NCI-H82 (cell line): ENCODE data around the gene CUX1.
A peak's percentile ranks its signal among the peaks of the same experiment; 100 is the strongest.

ENCODE experiments used
- DNase-seq: peaks from one replicate; lab custom pipeline; 2025; lab: John Stamatoyannopoulos, UW

The CUX1 gene

DNA sequence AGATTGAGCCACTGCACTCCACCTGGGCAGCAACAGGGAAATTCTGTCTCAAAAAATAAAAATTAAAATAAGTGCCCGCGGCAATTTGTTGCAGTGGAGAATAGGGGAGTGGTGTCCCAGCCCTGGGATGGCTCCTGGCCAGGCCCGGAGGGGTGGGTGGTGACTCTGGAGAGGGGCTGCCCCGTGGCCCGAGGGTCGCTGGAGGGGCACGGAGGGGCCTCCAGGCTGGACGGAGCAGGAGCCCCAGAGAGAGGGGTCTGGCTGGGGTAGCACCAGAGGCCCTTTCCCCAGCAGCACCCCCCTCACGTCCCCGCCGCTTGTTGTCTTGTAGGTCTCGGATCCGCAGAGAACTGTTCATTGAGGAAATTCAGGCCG lies 430.6 kb downstream of the CUX1 start:
- DNase-seq = no peak

DNA sequence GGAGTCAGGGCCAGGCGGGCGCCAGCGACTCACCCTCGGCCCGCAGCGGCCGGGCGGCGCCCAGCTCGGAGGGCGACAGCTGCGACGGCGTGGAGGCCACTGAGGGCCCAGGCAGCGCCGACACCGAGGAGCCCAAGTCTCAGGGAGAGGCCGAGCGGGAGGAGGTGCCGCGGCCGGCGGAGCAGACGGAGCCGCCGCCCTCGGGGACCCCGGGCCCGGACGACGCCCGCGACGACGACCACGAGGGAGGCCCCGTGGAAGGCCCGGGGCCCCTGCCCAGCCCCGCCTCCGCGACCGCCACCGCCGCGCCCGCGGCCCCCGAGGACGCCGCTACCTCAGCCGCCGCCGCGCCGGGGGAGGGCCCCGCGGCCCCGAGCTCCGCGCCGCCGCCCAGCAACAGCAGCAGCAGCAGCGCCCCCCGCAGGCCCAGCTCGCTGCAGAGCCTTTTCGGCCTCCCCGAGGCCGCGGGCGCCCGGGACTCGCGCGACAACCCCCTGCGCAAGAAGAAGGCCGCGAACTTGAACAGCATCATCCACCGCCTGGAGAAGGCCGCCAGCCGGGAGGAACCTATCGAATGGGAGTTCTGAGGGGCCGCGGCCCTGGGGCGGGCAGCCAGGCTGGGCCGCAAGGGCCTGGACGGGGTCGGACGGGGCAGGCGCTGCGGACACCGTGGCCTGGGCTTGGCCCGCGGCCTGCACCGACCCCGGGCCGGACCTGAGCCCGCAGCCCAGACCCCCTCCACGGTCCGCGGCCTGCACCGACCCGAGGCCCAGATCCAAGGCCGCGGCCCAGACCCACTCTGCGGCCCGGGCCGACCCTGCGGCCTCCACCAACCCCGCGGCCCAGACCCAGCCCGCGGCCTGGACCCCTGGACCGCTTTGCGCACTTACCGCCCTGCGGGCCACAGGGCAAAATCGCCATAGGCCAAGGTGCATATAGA lies 431.3 kb downstream of the CUX1 start:
- no peak for DNase-seq

DNA sequence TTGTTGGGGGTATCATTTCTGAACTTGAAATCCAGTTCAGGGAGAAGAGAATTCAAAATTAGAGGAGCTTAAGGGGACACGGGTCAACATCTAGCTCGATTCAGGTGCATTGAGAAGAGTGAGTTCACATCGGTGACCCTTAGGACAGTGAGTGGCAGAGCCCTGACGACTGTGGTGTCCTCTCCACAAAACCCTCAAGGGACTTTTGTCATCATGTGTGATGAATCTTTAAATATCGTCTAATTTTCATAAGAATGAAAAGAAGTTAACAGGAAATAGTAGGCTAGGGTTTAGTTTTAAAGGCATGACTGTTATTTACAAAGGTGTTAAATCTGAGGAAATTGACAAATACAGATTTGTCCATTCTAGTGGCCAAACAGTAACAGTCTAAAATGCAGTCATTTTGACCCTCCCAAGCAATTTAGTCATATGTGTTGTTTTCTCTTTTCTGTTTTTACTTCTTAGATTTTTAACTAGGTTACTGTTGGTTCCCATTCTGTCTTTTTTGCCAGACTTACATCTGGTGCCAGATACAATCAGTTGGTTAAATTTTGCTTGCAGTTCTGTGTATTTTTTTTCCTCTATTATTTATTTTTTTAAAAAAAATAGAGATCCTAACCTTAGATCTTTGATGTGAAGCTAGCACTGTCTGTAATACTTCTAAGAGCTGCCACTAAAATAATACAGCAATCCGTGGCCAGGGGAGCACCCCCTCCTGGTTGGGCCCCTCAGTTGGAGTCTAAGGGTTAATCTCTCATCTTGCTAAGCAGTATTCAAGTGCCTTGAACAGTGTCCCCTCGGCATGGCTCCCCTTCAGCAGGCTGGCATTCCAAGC lies 434.3 kb downstream of the CUX1 start:
- DNase-seq = no peak

DNA sequence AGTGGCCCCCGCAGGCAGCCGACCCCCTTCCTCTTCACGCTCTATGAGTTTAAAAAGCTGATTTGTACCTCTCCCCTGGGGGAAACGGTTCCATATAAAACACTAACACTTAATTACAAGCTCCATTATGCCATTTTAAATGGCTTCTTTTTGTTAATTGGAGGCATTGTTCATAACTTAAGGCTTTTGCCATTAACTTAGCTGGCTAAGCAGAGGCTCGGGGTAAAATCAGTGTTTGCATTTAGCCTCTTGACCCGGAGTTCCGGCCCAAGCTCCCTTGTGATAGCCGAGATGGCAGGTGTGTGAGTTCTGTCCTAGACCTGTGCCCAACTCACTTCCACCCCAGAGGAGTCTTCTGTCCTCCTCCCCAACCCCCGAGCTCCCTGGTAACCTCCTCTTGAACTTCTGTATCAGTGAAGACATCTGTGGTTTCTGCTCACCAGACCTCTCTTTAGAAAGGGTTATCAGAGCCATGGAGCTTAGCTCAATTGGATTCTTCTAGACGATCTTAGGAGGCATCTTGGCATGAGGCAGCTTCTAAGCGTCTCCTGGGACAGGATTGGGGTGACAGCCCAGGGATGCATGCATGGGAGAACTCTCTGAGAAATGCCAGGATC lies 435.0 kb downstream of the CUX1 start:
- no peak for DNase-seq

DNA sequence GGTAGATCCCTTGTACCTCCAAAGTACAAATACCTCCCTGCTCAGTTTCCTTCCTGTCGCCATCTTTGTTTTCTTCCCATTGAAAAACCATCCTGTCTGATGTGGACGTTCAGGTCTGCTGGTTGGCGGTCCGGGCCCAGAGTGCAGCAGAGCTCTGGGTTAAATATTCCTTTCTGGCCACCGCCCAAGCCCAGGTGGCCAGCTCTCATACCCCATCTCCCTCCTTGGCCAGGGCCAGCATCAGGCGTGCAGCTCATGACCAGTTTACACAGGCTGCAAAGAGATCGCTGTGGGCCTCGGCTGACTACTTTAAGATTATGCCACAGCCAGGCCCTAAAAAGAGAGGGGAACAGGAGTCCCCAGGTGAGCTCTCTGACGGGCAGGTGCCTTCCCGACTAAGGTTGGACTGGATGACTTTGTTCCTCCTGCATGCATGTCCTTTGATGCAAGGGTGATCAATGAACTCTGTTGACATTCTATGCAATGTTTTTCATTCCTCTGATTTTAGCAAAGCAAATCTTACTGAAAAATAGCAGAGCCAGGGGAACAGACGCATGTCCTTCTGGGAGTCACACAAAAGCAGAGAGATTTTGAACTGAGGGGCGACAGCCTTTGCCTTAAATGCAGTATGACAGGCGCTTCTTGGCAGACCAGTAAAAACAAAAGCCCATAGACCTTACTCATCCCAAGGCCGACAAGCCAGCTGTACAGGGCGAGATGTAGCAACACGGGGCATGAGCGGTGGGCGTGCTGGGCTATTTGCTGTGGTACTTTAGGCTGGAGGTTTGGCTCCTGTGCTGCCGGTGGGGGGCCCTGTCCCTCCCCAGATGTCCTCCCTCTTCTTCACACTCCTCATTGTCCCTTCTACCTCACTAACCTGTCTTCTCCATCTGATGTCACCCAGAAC lies 435.9 kb downstream of the CUX1 start:
- DNase-seq = no peak

DNA sequence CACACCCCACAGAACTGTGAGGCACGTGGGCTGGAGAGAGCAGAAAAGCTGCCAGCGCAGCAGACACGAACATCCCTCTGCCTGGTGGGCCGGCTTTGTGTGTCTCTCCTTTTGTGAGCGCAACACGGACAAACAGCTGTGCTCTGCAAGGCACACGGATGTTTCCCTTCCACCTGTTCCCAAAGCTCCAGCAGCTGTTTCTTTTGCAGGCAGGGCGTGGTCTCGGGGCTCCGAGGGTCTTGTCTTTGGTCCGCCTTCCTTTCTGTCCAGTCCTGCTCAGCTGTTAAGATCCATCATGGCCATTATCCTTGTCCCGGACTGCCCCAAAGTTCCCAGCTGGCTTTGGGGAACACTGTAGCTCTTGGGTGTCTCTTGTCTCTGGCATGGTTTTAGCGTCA lies 436.5 kb downstream of the CUX1 start:
- DNase-seq = peak; percentile 27

DNA sequence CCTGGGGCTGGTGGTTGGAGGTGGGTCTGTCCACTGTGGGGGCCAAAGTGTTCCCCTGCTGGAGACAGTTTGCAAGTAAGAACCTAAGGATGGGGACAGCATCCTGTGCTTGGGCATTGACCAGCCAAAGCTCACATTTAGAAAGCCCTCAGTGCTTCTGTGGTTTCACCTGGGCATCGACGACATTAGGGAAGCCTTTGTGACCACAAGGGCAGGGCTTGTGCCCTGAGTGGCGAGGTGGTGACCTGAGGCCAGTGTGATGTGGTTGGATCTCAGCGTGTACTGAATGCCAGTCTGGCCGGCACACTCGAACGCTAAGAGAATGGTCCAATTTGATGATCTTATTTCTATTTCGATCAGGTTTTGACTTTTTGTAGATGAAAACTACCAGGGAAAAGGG lies 437.1 kb downstream of the CUX1 start:
- no peak for DNase-seq

DNA sequence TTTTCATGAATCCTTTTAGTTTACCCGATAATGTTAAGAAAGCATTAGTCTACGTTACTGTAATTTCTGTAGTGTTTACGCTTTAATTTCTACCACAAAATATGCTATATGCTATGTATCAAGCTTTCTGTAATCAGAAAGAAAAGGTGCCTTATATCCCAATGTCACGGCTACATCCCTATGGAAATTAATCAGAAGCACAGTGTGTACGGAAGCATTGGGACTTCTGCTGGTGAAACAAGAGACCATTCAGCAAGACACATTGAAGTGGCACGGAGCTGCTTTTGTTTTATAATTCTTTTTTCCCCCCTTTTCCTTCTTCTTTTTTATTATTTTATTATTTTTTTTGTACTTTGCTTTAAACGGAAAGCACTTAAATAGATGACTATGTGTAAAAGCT lies 438.1 kb downstream of the CUX1 start:
- DNase-seq = no peak

DNA sequence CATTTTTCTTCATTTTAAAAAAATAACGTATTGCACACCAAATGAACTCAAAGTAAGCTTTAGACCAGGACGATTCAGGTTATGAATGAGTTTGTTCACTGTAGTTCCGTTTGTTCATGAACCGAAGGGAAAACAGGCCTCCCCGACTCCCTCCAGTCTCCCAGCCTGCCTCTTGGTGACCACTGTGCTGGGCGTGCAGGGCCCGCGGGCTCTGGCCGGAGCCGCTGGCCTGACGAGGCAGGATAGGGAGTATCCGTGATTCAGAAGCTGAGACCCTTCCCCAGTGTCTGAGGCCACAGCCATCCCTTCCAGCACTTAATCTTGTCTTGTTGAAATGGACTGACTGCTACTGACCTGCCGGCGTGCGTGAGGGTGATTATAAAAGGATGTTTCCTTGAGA lies 438.5 kb downstream of the CUX1 start:
- DNase-seq = no peak

DNA sequence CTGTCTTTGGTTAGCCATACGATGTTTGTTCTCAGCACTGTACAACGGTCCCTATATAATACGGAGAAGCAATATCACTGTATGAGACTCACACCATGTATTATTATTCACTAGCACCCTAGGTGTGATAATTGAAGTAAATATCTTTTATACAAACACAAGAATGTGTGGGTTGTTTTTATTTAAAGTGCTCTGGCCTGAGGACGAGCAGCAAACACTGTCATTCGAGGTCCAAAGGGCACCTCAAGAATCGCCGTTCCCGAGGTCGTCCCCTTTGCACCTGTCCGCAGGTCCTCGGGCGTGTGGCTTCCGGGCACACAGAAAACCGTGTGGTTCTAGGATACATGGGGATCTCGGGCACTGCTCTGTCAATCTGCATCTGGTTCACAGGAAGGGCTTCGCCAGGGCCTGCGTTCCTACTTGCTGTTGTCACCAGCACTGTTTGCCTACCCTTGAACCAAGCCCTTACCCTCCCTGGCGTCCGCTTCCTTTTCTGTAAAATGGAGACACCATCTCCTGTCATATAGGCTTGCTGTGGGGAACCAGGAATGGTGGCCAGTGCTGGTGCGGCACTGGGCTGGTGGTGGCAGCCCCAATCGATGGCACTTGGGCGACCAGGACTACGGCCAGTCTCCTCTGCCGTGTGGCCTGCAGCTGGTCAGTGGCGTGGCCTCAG lies 440.8 kb downstream of the CUX1 start:
- DNase-seq = no peak

DNA sequence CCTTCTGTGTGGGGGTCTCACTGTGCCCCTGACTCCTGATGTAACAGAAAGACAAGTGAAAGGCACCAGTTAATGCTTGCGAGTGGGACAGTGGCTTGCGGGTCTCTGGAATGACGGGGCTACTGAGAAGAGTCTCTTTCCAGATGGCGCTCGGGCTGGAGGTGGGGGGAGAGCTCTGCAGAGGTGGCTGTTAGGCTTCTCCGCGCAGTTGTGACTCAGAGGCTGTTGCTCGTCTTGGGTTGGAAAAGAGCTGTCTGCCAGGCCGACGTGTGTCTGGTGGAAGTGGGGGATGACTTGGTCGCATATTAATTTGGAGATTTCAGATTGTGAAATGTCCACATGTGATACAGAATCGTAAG lies 441.3 kb downstream of the CUX1 start:
- peak; percentile 59 for DNase-seq

DNA sequence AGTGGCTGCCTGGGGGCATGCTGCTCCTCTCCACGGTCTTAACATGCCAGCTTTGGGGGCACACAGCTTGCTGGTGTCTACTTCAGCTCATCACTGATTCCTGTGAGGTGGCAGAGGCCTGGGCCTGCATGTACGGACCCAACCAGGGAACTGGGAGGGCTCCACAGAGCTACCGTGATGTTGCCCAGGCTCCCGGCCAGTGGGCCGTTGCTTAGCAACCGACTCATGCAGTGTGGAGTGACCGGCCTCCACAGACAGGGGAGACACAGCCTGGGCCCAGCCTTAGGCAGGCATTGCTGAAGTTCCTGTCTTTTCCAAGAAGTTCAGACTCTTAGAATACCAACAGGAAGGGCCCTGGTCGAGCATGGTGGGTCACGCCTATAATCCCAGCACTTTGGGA lies 443.4 kb downstream of the CUX1 start:
- peak; percentile 18 for DNase-seq

DNA sequence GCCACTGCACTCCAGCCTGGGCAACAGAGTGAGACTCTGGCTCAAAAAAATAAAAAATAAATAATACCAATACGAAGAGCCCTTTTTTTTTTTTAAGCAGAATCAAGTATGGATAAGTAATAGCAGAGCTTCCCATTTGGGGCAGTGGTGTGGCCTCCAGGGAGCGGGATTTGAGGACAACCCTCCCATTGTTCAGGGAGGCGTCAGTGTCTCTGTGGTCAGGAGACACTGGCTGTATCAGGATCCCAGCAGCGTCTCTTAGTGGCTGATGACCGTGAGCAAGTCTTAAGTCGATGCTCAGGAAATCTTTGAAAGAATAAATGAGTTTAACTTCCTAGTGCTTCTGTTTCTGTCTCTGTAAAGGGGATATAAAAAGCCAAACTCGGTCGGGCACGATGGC lies 444.0 kb downstream of the CUX1 start:
- DNase-seq = no peak

DNA sequence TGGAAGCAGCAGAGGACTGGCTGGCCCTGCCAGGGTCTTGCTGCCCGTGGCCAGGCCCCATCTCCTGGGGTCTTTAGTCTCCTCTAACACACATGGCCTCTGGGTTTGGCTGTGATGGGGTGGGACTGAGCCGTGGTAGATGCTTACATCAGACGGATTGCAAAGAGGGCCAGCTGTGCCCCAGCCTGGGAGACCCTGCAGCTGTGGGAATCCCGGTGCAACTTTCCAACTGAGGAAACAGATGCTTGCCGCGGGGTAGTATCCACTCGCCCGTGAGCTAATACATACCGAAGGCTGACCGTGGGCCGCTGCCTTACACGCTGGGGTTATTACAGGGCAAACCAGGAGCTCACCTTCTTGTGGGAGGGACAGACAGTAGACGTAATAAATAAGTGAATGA lies 445.1 kb downstream of the CUX1 start:
- no peak for DNase-seq

DNA sequence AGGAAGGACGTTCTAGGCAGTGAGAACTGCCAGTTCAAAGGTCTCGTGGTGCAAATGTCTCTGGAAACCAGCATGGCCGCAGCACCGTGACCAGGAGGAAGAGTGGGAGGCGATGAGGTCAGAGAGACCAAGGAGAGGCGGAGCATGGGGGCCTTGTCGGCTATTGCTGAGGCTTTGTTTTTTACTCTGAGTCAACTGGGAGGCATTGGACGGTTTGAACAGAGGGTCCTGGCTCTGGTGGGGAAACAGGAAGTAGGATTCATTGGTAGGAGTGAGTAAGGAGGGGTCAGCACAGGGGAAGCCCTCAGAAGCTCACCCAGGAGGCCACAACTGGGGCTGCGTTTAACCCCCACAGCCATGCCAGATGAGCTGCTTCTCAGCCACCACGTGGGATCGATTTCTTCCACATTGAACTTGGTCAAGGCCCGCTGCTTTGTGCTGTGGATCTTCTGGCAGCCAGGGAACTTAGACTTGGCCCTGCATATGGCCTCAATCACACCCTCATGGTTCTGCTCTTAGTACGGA lies 447.0 kb downstream of the CUX1 start:
- DNase-seq = no peak

DNA sequence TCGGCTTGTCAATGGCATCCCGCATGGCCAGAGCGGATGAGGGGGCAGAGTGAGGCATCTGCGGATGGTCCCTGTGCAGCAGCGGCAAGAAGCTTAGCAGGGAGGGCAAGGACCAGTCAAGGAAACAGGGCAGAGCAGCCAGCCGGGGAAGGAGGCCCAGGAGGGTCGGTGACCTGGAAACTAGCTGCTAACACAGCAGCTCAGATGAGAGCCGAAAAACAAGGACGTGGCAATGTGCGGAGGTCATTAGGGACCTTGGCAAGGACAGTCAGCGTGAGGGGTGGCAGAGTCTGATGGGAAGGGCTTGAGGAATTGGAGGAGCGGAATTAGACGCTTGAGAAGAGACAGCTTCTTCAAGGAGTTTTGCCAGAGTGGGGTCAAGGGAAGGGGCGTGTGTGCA lies 449.1 kb downstream of the CUX1 start:
- no peak for DNase-seq

DNA sequence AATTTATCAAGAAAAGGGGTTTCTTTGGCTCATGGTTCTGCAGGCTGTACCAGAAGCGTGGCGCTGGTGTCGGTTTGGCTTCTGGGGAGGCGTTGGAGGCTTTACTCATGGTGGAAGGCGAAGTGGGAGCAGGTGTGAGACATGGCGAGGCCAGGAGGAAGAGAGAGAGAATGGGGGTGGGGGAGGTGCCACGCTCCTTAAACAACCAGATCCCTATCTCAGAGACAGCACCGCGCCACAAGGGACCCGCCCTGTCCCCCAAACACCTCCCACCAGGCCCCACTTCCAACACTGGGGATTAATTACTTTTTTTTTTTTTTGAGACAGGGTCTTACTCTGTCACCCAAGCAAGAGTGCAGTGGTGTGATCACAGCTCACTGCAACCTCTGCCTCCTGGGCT lies 451.2 kb downstream of the CUX1 start:
- DNase-seq = no peak

DNA sequence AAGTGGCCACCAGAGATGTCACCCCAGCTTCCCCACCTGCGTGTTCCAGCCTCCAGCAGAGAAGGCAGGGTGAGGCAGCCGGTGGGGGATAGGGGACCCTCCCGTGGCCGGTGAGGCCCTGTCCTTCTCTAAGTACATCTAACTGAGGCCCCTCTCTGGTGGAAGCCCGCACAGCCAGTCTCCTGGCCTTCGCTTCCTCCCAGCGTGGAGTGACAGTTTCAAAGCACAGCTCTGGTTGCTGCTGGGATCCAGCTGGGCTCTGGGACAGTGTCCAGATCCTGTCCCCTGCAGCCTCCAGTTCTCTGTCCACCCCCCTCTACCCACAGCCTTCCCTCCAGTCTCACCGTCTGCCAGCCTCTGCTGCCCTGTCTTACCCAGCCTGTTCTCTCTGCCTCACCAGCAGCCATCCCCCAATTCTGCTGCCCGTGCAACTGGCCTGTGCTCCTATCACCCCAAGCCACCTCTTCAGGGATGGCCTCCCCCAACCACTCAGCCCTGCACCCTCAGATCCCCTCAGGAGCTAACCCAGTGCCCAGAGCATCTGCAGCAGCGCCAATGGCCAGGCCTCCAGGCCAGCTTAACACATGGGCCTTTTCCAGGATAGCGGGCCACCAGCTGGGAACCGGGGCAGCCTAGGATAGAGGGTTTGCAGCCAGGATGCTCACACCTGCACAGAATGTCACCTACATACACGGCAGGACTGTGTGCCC lies 452.9 kb downstream of the CUX1 start:
- no peak for DNase-seq

DNA sequence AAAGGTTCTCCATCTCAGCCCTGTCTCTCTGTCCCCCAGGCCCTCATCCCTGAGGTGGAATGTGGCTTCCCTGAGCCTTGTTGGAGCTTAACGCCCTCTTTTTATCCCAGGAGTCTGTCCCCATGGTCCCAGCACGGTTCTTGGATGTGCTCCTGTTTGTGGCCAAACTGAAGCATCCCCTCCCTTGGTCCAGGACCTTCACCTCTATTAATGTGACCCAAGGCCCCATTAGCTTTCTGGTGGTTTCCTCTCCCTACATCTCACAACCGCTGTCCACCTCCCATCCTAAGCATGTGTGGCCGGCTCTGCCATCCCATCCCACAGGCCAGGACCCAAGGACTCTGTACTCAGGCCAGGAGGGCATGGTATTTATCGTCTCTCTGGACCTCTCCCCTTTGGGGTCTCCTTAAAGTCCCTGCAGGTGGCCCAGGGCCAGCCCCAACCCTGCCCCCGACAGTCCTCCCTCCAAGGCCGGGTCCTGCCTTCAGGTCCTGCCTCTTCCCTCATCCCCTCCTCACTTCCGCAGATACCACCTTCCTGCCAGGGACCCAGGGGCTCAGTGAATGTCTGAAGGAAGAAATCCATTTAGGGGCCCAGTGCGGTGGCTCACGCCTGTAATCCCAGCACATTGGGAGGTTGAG lies 453.9 kb downstream of the CUX1 start:
- DNase-seq = no peak
